ENCODE results near the gene ANKRD11.
"Not testable (repeated sequence)": the region's sequence is repeated elsewhere in the genome, so short reads cannot be mapped to it uniquely, and the experiment has no call there.

Gene ANKRD11

GRCh38 chr16:89280546-89281188 is 209.7 kb downstream of the ANKRD11 start:
- DNase-seq (ENCODE audit: low spot score), result no peak

- DNase-seq (ENCODE audit: low spot score), result no peak
Measured at GRCh38 chr16:89279666-89280481, 210.5 kb downstream of the ANKRD11 start.

GRCh38 chr16:89278441-89279240 is 211.7 kb downstream of the ANKRD11 start:
- DNase-seq (ENCODE audit: low spot score), result no peak

- DNase-seq (ENCODE audit: low spot score), result no peak
Measured at GRCh38 chr16:89277641-89278341, 212.6 kb downstream of the ANKRD11 start.

GRCh38 chr16:89277049-89277448 is 213.3 kb downstream of the ANKRD11 start:
- DNase-seq (ENCODE audit: low spot score), result no peak

GRCh38 chr16:89275837-89276720 is 214.3 kb downstream of the ANKRD11 start:
- DNase-seq (ENCODE audit: low spot score), result no peak

- no peak for DNase-seq (ENCODE audit: low spot score)
Measured at GRCh38 chr16:89275284-89275584, 215.1 kb downstream of the ANKRD11 start.

- no peak for DNase-seq (ENCODE audit: low spot score)
Measured at GRCh38 chr16:89274561-89275283, 215.6 kb downstream of the ANKRD11 start.

GRCh38 chr16:89273741-89274472 is 216.5 kb downstream of the ANKRD11 start:
- no peak for DNase-seq (ENCODE audit: low spot score)

- DNase-seq (ENCODE audit: low spot score), result no peak
Measured at GRCh38 chr16:89272631-89273030, 217.7 kb downstream of the ANKRD11 start.

- DNase-seq (ENCODE audit: low spot score), result no peak
Measured at GRCh38 chr16:89270666-89271345, 219.6 kb downstream of the ANKRD11 start.

GRCh38 chr16:89269805-89270665 is 220.3 kb downstream of the ANKRD11 start:
- DNase-seq (ENCODE audit: low spot score), result no peak

- DNase-seq (ENCODE audit: low spot score), result no peak
Measured at GRCh38 chr16:89268987-89269735, 221.2 kb downstream of the ANKRD11 start.

GRCh38 chr16:89268585-89268984 is 221.8 kb downstream of the ANKRD11 start:
- DNase-seq (ENCODE audit: low spot score), result no peak

GRCh38 chr16:89267746-89268145 is 222.6 kb downstream of the ANKRD11 start:
- DNase-seq (ENCODE audit: low spot score), result not testable (repeated sequence)

GRCh38 chr16:89266521-89267134 is 223.7 kb downstream of the ANKRD11 start:
- DNase-seq (ENCODE audit: low spot score), result no peak

- DNase-seq (ENCODE audit: low spot score), result no peak
Measured at GRCh38 chr16:89265647-89266046, 224.7 kb downstream of the ANKRD11 start.

All from ecto neural progenitor cell (in vitro differentiated cells).